Subcutaneous abdominal adipose tissue (tissue), 5 donors: Measurements from ENCODE around the gene NID1.

ENCODE experiments used
- H3K27ac ChIP-seq: one replicate; pipeline ENCODE4 v1.7.0; 2013; ENCODE audit warnings: low read depth, mild to moderate bottlenecking, inconsistent platforms, low read length, moderate library complexity
- H3K27me3 ChIP-seq, 5 donors: one replicate each; pipeline ENCODE4 v1.7.0; 2013; ENCODE audit warnings: low read length in 5 of 5, inconsistent platforms in 1 of 5; ENCODE audit not compliant: control insufficient read depth in 5 of 5, insufficient read depth in 4 of 5
- H3K36me3 ChIP-seq, 5 donors: one replicate each; pipeline ENCODE4 v1.7.0; 2013; ENCODE audit warnings: low read length in 5 of 5; ENCODE audit not compliant: control insufficient read depth in 5 of 5, insufficient read depth in 5 of 5
- H3K4me1 ChIP-seq, 5 donors: one replicate each; pipeline ENCODE4 v1.7.0; 2013; ENCODE audit warnings: low read length in 5 of 5, mild to moderate bottlenecking in 3 of 5, moderate library complexity in 1 of 5; ENCODE audit not compliant: control insufficient read depth in 5 of 5, insufficient read depth in 5 of 5
- H3K4me3 ChIP-seq, 5 donors: one replicate each; pipeline ENCODE4 v1.7.0; 2013; ENCODE audit warnings: low read length in 5 of 5, low read depth in 1 of 5
- H3K9ac ChIP-seq, 5 donors: one replicate each; pipeline ENCODE4 v1.7.0; 2013; ENCODE audit warnings: low read length in 5 of 5, mild to moderate bottlenecking in 4 of 5, moderate library complexity in 3 of 5
- H3K9me3 ChIP-seq, 5 donors: one replicate each; pipeline ENCODE4 v1.7.0; 2013; ENCODE audit warnings: low read length in 5 of 5; ENCODE audit not compliant: control insufficient read depth in 5 of 5
- donor health status: healthy.
- donor health status: healthy.
- donor health status: healthy.
- donor health status: healthy.
- donor health status: healthy.

Gene NID1

DNA sequence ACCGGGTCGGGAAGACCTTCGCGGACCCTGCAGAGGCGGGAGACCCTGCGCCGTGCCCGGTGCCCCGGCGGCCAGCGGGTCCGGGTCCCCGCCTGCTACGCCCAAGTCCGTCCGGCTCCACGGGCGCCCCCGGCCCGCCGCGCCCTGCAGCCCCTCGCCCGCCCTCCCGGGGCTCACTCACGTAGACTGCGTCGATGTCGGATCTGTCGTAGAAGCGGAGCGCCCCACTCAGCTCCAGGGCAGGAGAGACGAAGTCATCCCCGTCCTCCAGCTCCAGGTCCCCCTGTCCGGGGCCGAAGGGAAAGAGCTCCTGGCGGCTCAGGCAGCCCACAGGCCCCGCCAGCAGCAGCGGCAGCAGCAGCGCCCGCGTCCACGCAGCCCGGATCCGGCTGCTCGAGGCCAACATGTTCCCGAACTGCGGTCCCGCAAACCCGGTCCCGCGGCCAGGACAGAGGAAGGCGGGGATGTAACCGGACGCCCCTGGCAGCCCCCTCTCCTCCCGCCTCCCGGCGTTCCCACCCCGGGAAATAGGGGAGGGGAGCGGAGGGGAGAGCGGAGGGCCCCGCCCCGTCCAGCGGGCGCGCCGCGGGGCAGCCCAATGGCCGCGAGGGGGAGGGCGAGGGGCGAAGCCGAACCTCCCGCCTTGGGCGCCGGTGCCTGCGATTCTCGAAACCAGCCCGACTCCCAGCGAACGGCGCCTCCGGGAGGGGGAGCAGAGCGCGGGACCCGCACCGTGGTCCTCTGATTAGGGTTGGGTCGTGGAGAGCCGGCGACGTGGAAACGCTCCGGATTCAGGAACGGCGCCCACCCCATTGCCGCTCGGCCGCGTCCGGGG lies at the start of gene NID1:
TSS of gene NID1 (minus strand) at position 417 of the 835 bp plus-strand sequence. CDS start at position 406, 11 bp downstream.
- Histone ChIP-seq H3K27me3 (no peaks in the 10 kb centered on the region), H3K9me3 (no peaks in the 10 kb centered on the region), H3K4me1 (peaks cover 0 to 51% (median 43%) of the 10 kb centered on the region in 5 donors), H3K4me3 (peak within 1 kb of the TSS; percentile 82 to 92 (median 87)), H3K9ac (peak within 1 kb of the TSS; percentile 73 to 91 (median 87)), H3K36me3 (peaks cover 0 to 4% (median 0%) of the 10 kb centered on the region in 5 donors), H3K27ac (peak within 1 kb of the TSS; percentile 93)

GRCh38 chr1:236114076-236114747 lies 49.3 kb upstream of the NID1 start:
- Histone ChIP-seq H3K4me1 (no peaks in the 10 kb centered on the region), H3K9me3 (no peaks in the 10 kb centered on the region), H3K36me3 (no peaks in the 10 kb centered on the region), H3K4me3 (no peak overlapping the region), H3K27me3 (no peaks in the 10 kb centered on the region), H3K9ac (no peak overlapping the region), H3K27ac (no peak overlapping the region)

GRCh38 chr1:236113324-236114032 lies 48.6 kb upstream of the NID1 start:
- H3K9me3 ChIP-seq: no peaks in the 10 kb centered on the region
- no peaks in the 10 kb centered on the region for H3K36me3 ChIP-seq
- no peak overlapping the region for H3K27ac ChIP-seq
- no peaks in the 10 kb centered on the region for H3K27me3 ChIP-seq
- no peak overlapping the region for H3K4me3 ChIP-seq
- H3K9ac ChIP-seq: no peak overlapping the region
- no peaks in the 10 kb centered on the region for H3K4me1 ChIP-seq

DNA sequence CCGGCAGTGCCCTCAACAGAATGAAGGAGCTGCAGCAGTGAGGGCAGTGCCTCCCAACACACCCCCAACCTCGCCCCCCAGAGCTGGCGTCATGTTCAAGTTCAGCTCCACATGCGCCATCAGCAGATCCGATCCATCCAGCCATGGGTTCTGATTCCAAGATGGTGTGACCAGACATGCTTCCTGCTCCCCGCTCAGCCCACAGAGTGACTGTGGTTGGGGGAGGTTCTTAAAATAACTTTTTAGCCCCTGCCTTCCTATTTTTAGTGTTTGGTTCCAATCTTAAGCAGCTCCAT lies 47.4 kb upstream of the NID1 start:
- no peaks in the 10 kb centered on the region for H3K4me1 ChIP-seq
- no peaks in the 10 kb centered on the region for H3K36me3 ChIP-seq
- no peak overlapping the region for H3K4me3 ChIP-seq
- no peak overlapping the region for H3K9ac ChIP-seq
- no peak overlapping the region for H3K27ac ChIP-seq
- no peaks in the 10 kb centered on the region for H3K9me3 ChIP-seq
- H3K27me3 ChIP-seq: no peaks in the 10 kb centered on the region

- Histone ChIP-seq H3K4me1 (no peaks in the 10 kb centered on the region), H3K27ac (no peak overlapping the region), H3K9ac (no peak overlapping the region), H3K27me3 (no peaks in the 10 kb centered on the region), H3K36me3 (no peaks in the 10 kb centered on the region), H3K9me3 (no peaks in the 10 kb centered on the region), H3K4me3 (no peak overlapping the region)
Observed at GRCh38 chr1:236111527-236112331, 46.8 kb upstream of the NID1 start.

DNA sequence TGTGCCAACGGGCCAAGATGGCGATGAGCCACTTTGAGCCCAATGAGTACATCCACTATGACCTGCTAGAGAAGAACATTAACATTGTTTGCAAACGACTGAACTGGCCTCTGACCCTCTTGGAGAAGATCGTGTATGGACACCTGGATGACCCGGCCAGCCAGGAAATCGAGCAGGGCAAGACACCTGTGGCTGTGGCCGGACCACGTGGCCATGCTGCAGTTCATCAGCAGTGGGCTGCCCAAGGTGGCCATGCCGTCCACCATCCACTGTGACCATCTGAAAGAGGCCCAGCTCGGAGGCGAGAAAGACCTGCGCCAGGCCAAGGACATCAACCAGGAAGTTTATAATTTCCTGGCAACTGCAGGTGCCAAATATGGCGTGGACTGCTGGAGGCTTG lies 45.2 kb upstream of the NID1 start:
- H3K27me3 ChIP-seq: no peaks in the 10 kb centered on the region
- H3K9me3 ChIP-seq: no peaks in the 10 kb centered on the region
- no peak overlapping the region for H3K4me3 ChIP-seq
- no peaks in the 10 kb centered on the region for H3K36me3 ChIP-seq
- no peak overlapping the region for H3K9ac ChIP-seq
- H3K4me1 ChIP-seq: no peaks in the 10 kb centered on the region
- H3K27ac ChIP-seq: no peak overlapping the region

- no peak overlapping the region for H3K27ac ChIP-seq
- no peak overlapping the region for H3K4me3 ChIP-seq
- no peaks in the 10 kb centered on the region for H3K36me3 ChIP-seq
- peaks cover 0 to 3% (median 0%) of the 10 kb centered on the region in 5 donors for H3K4me1 ChIP-seq
- H3K9me3 ChIP-seq: no peaks in the 10 kb centered on the region
- H3K9ac ChIP-seq: no peak overlapping the region
- H3K27me3 ChIP-seq: no peaks in the 10 kb centered on the region
Observed at GRCh38 chr1:236108027-236108648, 43.2 kb upstream of the NID1 start.

GRCh38 chr1:236107121-236107907 lies 42.4 kb upstream of the NID1 start:
- Histone ChIP-seq H3K27ac (no peak overlapping the region), H3K9ac (no peak overlapping the region), H3K4me1 (peaks cover 0 to 3% (median 0%) of the 10 kb centered on the region in 5 donors), H3K27me3 (no peaks in the 10 kb centered on the region), H3K36me3 (no peaks in the 10 kb centered on the region), H3K9me3 (no peaks in the 10 kb centered on the region), H3K4me3 (no peak overlapping the region)
